B cell (primary cell): ENCODE measurements around the gene CAMKK2. TPM values are rescaled to one million over a fixed set of nuclear protein-coding genes. Genes with fewer than 3 reads are reported as not detected.

Source experiments
- ATAC-seq: fragments of 200-7000 bp; cut with Tn5 transposase; one replicate; pipeline ENCODE4 v1.10.0; 2021; ENCODE audit warnings: low read depth, mild to moderate bottlenecking, moderate number of reproducible peaks, moderate library complexity
- CTCF ChIA-PET: fragments of 350-600 bp; sonication (Branson Sonifier 250); formaldehyde crosslinking; loops from one replicate; lab custom pipeline; 2021; ENCODE audit warnings: antibody characterized with exemption, inconsistent platforms; lab: Charles Lee
- POLR2A ChIA-PET: fragments of 350-600 bp; sonication (Branson Sonifier 250); formaldehyde crosslinking; loops from one replicate; lab custom pipeline; 2021; ENCODE audit warnings: antibody characterized with exemption; lab: Charles Lee
- DNase-seq: peaks from one replicate; pipeline ENCODE4 v3.0.0; 2013
- H2AFZ ChIP-seq: 2 replicates; pipeline ENCODE4 v1.6.1; 2012; ENCODE audit warnings: mild to moderate bottlenecking, low read depth, low read length; ENCODE audit not compliant: insufficient read depth, poor library complexity, severe bottlenecking
- H3K27ac ChIP-seq, 2 donors: 1 replicate in 1 of 2; 2 replicates in 1 of 2; pipeline ENCODE4 v1.5.1; 2012 to 2013; ENCODE audit warnings: low read length in 2 of 2, mild to moderate bottlenecking in 2 of 2, moderate library complexity in 1 of 2
- H3K27me3 ChIP-seq, 4 experiments: fragments of 200-600 bp in 1 of 4; sonication (generic) in 1 of 4; replicated peaks in 1 of 4; 1 replicate in 2 of 4; 2 replicates in 2 of 4; pipeline versions ENCODE4 v1.6.1 to v1.7.0; 2013 to 2016; ENCODE audit warnings: low read length in 3 of 4, mild to moderate bottlenecking in 2 of 4, mixed read lengths in 1 of 4, moderate library complexity in 1 of 4; ENCODE audit not compliant: insufficient read depth in 4 of 4, control insufficient read depth in 3 of 4; ENCODE audit errors: control extremely low read depth in 1 of 4
- H3K36me3 ChIP-seq, 2 experiments: replicated peaks in 1 of 2; 1 replicate in 1 of 2; 2 replicates in 1 of 2; pipeline versions ENCODE4 v1.6.1 to v1.7.1; 2013; ENCODE audit warnings: low read length in 1 of 2; ENCODE audit not compliant: insufficient read depth in 2 of 2, control insufficient read depth in 1 of 2; ENCODE audit errors: control extremely low read depth in 1 of 2, extremely low read depth in 1 of 2
- H3K4me1 ChIP-seq, 2 donors: fragments of 200-600 bp in 1 of 2; sonication (generic) in 1 of 2; 1 replicate in 1 of 2; 2 replicates in 1 of 2; pipeline versions ENCODE4 v1.5.1 to v1.6.1; 2013 to 2017; ENCODE audit warnings: low read length in 2 of 2; ENCODE audit not compliant: control insufficient read depth in 2 of 2, insufficient read depth in 2 of 2
- H3K4me2 ChIP-seq: replicated peaks from 2 replicates; pipeline ENCODE3; 2012; ENCODE audit warnings: mild to moderate bottlenecking, low read depth, low read length; ENCODE audit not compliant: poor library complexity, severe bottlenecking
- H3K4me3 ChIP-seq, 5 experiments: fragments of 200-600 bp in 1 of 5; sonication (generic) in 1 of 5; 1 replicate in 3 of 5; 2 replicates in 2 of 5; pipeline versions ENCODE4 v1.5.1 to v1.7.0; 2011 to 2016; ENCODE audit warnings: low read length in 4 of 5, mild to moderate bottlenecking in 4 of 5, low read depth in 2 of 5, control low read depth in 1 of 5, moderate library complexity in 1 of 5; ENCODE audit not compliant: insufficient read depth in 1 of 5; ENCODE audit errors: control extremely low read depth in 1 of 5, extremely low read depth in 1 of 5
- H3K79me2 ChIP-seq: fragments of 200-600 bp; sonication (generic); one replicate; pipeline ENCODE4 v1.6.0; 2016; ENCODE audit warnings: low read length; ENCODE audit not compliant: control insufficient read depth, insufficient read depth
- H3K9ac ChIP-seq: fragments of 200-600 bp; sonication (generic); 2 replicates; pipeline ENCODE4 v1.6.1; 2017; ENCODE audit warnings: mild to moderate bottlenecking, low read length, moderate library complexity
- H3K9me3 ChIP-seq, 3 donors: one replicate each; pipeline versions ENCODE4 v1.6.1 to v1.7.1; 2013; ENCODE audit warnings: low read length in 2 of 3; ENCODE audit not compliant: control insufficient read depth in 2 of 3, insufficient read depth in 1 of 3; ENCODE audit errors: control extremely low read depth in 1 of 3
- H4K20me1 ChIP-seq: 2 replicates; pipeline ENCODE4 v1.6.0; 2012; ENCODE audit warnings: mild to moderate bottlenecking, low read length; ENCODE audit not compliant: insufficient read depth, control insufficient read depth, poor library complexity, severe bottlenecking
- H3K27ac Mint-ChIP-seq: one replicate; pipeline ENCODE4 v1.8.0; 2021; ENCODE audit warnings: mixed read lengths
- H3K27me3 Mint-ChIP-seq: one replicate; pipeline ENCODE4 v1.8.0; 2021; ENCODE audit warnings: mixed read lengths
- H3K4me1 Mint-ChIP-seq: one replicate; pipeline ENCODE4 v1.8.0; 2021; ENCODE audit warnings: mixed read lengths
- H3K4me3 Mint-ChIP-seq: one replicate; pipeline ENCODE4 v1.8.0; 2021; ENCODE audit warnings: mixed read lengths
- H3K9me3 Mint-ChIP-seq: one replicate; pipeline ENCODE4 v1.8.0; 2022; ENCODE audit warnings: mixed read lengths; ENCODE audit not compliant: insufficient read depth
- EZH2 ChIP-seq: IDR thresholded peaks from 2 replicates; pipeline ENCODE4 v1.6.1; 2012; ENCODE audit warnings: borderline replicate concordance, low read depth, mild to moderate bottlenecking, moderate library complexity, low read length; ENCODE audit not compliant: insufficient read depth, poor library complexity, severe bottlenecking
- WGBS: methylation state at CpG from one replicate; pipeline ENCODE4 v1.1.5; 2013; ENCODE audit warnings: missing lambda C conversion rate; ENCODE audit not compliant: insufficient coverage; 5-methylcytosine and 5-hydroxymethylcytosine counted together
- intact Hi-C: fragments of 100-400 bp; cut with micrococcal nuclease; formaldehyde crosslinking; loops from one replicate; pipeline ENCODE4 v1.10.0; 2022
- polyA plus RNA-seq: library from polyadenylated mRNA; depleted of rRNA; stranded (reverse); fragments of >200 nt; gene quantifications from 2 replicates; pipeline ENCODE4 v1.2.3, GENCODE V29; 2012
- total RNA-seq, 2 donors: library from RNA; stranded (reverse); fragments of 120-200 nt in 1 of 2; gene quantifications; 1 replicate in 1 of 2; 2 replicates in 1 of 2; pipeline versions ENCODE4 v1.2.3 to v1.2.4, GENCODE V29; 2013 to 2022
- TF ChIP-seq, protein P1 (sequence below): fragments of 200-600 bp; IDR thresholded peaks from one replicate; pipeline ENCODE4 v1.8.0; 2022; ENCODE audit warnings: antibody characterized with exemption, mild to moderate bottlenecking

CAMKK2 gene
- total and polyA plus RNA-seq, 2 donors (not counting 1 experiment from before 2014, with no cell fraction given) = 9.7 to 17.1 TPM

DNA sequence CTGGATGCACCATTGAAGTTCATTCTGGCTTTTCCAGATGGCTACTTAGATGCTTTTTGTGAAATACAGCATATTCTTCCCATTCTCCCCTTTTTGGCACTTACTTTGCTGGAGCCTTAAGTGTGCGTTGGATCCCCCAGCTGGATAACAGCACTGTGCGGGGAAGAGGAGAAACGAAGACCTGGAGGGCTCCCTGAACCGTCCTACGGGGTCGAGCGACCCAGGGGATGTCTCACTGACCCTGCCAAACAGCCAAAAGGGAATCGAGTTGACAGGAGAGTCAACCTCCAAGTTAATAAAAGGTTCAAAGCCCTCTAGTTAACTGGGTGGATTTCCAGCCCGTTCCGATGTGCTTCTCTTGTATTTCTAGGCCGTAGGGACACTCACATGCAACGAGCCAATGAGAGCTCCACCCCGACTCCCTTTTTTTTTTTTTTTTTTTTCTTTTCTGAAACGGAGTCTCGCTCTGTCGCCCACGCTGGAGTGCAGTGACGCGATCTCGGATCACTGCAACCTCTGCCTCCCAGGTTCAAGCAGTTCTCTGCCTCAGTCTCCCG lies 1.0 kb upstream of the CAMKK2 start:
- Histone ChIP-seq H3K79me2 (peaks cover 28% of the 10 kb centered on the region), H3K9ac (peak overlapping the region; percentile 82), H2AFZ (peak overlapping the region; percentile 97), H3K27ac (peak overlapping the region in 1 of 2 donors; percentile 59), H3K27me3 (no peaks in the 10 kb centered on the region), H3K9me3 (no peaks in the 10 kb centered on the region), H3K4me3 (peak overlapping the region; percentile 68 to 89 (median 80)), H3K4me2 (peak overlapping the region; percentile 99), H3K4me1 (peaks cover 15 to 25% of the 10 kb centered on the region in 2 donors), H3K36me3 (no peaks in the 10 kb centered on the region), H4K20me1 (peaks cover 5% of the 10 kb centered on the region)
- intact Hi-C loops = loop anchor here (2.0 kb wide), 1 partner anchor 57 kb away; no protein-coding TSS in a partner anchor
- no peaks in the 10 kb centered on the region for H3K9me3 Mint-ChIP-seq
- H3K4me3 Mint-ChIP-seq = peak overlapping the region; percentile 89
- ATAC-seq (no peak), DNase-seq (no peak)
- 2% methylated on average over 21 of the region's 21 CpGs for WGBS
- no peaks in the 10 kb centered on the region for H3K27me3 Mint-ChIP-seq
- TF ChIP-seq, protein P1, sequence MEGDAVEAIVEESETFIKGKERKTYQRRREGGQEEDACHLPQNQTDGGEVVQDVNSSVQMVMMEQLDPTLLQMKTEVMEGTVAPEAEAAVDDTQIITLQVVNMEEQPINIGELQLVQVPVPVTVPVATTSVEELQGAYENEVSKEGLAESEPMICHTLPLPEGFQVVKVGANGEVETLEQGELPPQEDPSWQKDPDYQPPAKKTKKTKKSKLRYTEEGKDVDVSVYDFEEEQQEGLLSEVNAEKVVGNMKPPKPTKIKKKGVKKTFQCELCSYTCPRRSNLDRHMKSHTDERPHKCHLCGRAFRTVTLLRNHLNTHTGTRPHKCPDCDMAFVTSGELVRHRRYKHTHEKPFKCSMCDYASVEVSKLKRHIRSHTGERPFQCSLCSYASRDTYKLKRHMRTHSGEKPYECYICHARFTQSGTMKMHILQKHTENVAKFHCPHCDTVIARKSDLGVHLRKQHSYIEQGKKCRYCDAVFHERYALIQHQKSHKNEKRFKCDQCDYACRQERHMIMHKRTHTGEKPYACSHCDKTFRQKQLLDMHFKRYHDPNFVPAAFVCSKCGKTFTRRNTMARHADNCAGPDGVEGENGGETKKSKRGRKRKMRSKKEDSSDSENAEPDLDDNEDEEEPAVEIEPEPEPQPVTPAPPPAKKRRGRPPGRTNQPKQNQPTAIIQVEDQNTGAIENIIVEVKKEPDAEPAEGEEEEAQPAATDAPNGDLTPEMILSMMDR = no peak
- TF ChIP-seq EZH2 = no peak
- ChIA-PET CTCF (interaction anchor here (0.7 kb wide), 1 partner anchor 8 kb away, joined by 3 read pairs; no protein-coding TSS in a partner anchor), POLR2A (interaction anchor here (0.7 kb wide), 1 partner anchor 58 kb away, joined by 9 read pairs; no protein-coding TSS in a partner anchor)
- peak overlapping the region; percentile 81 for H3K27ac Mint-ChIP-seq
- peaks cover 23% of the 10 kb centered on the region for H3K4me1 Mint-ChIP-seq
